HG03354 (cell line): ENCODE measurements around the gene AUNIP.

ENCODE experiments used
- ATAC-seq: cut with Tn5 transposase; IDR thresholded peaks from one replicate; pipeline ENCODE4 v1.9.1; 2021; ENCODE audit warnings: mild to moderate bottlenecking; ENCODE audit not compliant: unreplicated experiment, poor library complexity, severe bottlenecking

AUNIP gene

GRCh38 chr1:25890239-25891034 lies 31.2 kb upstream of the AUNIP start:
- ATAC-seq: no peak

- ATAC-seq: no peak
Measured at GRCh38 chr1:25889470-25889869, 30.2 kb upstream of the AUNIP start.

GRCh38 chr1:25888426-25888987 lies 29.2 kb upstream of the AUNIP start:
- ATAC-seq: no peak

GRCh38 chr1:25885602-25886001 lies 26.3 kb upstream of the AUNIP start:
- ATAC-seq: no peak

GRCh38 chr1:25881266-25881665 lies 22.0 kb upstream of the AUNIP start:
- no peak for ATAC-seq

- no peak for ATAC-seq
Measured at GRCh38 chr1:25880518-25880917, 21.3 kb upstream of the AUNIP start.

- no peak for ATAC-seq
Measured at GRCh38 chr1:25879675-25880074, 20.4 kb upstream of the AUNIP start.

GRCh38 chr1:25878690-25879089 lies 19.4 kb upstream of the AUNIP start:
- ATAC-seq: no peak

GRCh38 chr1:25877155-25877554 lies 17.9 kb upstream of the AUNIP start:
- ATAC-seq: no peak

GRCh38 chr1:25876693-25877077 lies 17.4 kb upstream of the AUNIP start:
- ATAC-seq: no peak

GRCh38 chr1:25875856-25876692 lies 16.8 kb upstream of the AUNIP start:
- ATAC-seq: no peak

GRCh38 chr1:25875154-25875855 lies 16.0 kb upstream of the AUNIP start, which contains the start of gene PAQR7:
Gene PAQR7 (minus strand): TSS chr1:25875708. CDS start chr1:25863839, 11,869 bp downstream.
- ATAC-seq: peak; percentile 69

- no peak for ATAC-seq
Measured at GRCh38 chr1:25874635-25875153, 15.4 kb upstream of the AUNIP start.

GRCh38 chr1:25874209-25874608 lies 15.0 kb upstream of the AUNIP start:
- ATAC-seq: no peak

GRCh38 chr1:25873120-25873519 lies 13.9 kb upstream of the AUNIP start:
- ATAC-seq: no peak

GRCh38 chr1:25872713-25873112 lies 13.5 kb upstream of the AUNIP start:
- ATAC-seq: no peak

- no peak for ATAC-seq
Measured at GRCh38 chr1:25871704-25872494, 12.6 kb upstream of the AUNIP start.

- no peak for ATAC-seq
Measured at GRCh38 chr1:25871086-25871703, 11.9 kb upstream of the AUNIP start.

GRCh38 chr1:25870614-25871013 lies 11.4 kb upstream of the AUNIP start:
- no peak for ATAC-seq
